Measurements from ENCODE around the gene EXOSC1.

The EXOSC1 gene

GRCh38 chr10:97452352-97452751 lies 6.5 kb upstream of the EXOSC1 start:
- H3K9ac ChIP-seq, result no peak overlapping the region
- no peaks in the 10 kb centered on the region for H3K27me3 ChIP-seq
- H3K4me1 ChIP-seq, result peaks cover 11 to 30% (median 14%) of the 10 kb centered on the region in 10 experiments
- no peak overlapping the region for H3K4me2 ChIP-seq
- no peaks in the 10 kb centered on the region for H3K9me3 ChIP-seq (replicated peaks in 1 of 11)
- no peak overlapping the region for H3K4me3 ChIP-seq
- no peak overlapping the region for H3K27ac ChIP-seq
- peaks cover 72 to 91% (median 74%) of the 10 kb centered on the region in 11 experiments for H3K36me3 ChIP-seq
- H4K20me1 ChIP-seq, result peaks cover 18 to 96% (median 84%) of the 10 kb centered on the region in 11 experiments; a peak in 21 of 22 replicates
- TF ChIP-seq Cebpa-rat (IDR thresholded peaks at IDR 0.05), result no peak

- no peak for TF ChIP-seq Cebpa-rat (IDR thresholded peaks at IDR 0.05)
- Histone ChIP-seq H3K9ac (no peak overlapping the region), H3K4me2 (no peak overlapping the region), H3K4me3 (no peak overlapping the region), H3K27me3 (no peaks in the 10 kb centered on the region), H3K27ac (no peak overlapping the region), H3K9me3 (replicated peaks in 1 of 11) (no peaks in the 10 kb centered on the region), H4K20me1 (peaks cover 24 to 98% (median 87%) of the 10 kb centered on the region in 11 experiments; a peak in 21 of 22 replicates), H3K4me1 (peaks cover 18 to 37% (median 22%) of the 10 kb centered on the region in 10 experiments), H3K36me3 (peaks cover 64 to 86% (median 66%) of the 10 kb centered on the region in 11 experiments)
Measured at GRCh38 chr10:97451605-97452004, 5.8 kb upstream of the EXOSC1 start.

- TF ChIP-seq Cebpa-rat (IDR thresholded peaks at IDR 0.05), result no peak
- Histone ChIP-seq H3K27ac (no peak overlapping the region), H3K9me3 (replicated peaks in 1 of 11) (no peaks in the 10 kb centered on the region), H3K4me1 (peaks cover 20 to 37% (median 24%) of the 10 kb centered on the region in 10 experiments), H3K36me3 (peaks cover 56 to 78% (median 59%) of the 10 kb centered on the region in 11 experiments), H3K4me2 (no peak overlapping the region; a peak in 1 of 22 replicates), H3K4me3 (no peak overlapping the region), H3K27me3 (no peaks in the 10 kb centered on the region), H3K9ac (no peak overlapping the region), H4K20me1 (peaks cover 25 to 94% (median 84%) of the 10 kb centered on the region in 11 experiments; a peak in 21 of 22 replicates)
Measured at GRCh38 chr10:97450828-97451227, 5.0 kb upstream of the EXOSC1 start.

- peak overlapping the region; percentile 78 to 98 (median 91) for H3K4me2 ChIP-seq
- TF ChIP-seq Cebpa-rat (IDR thresholded peaks at IDR 0.05), result no peak
Measured at GRCh38 chr10:97445357-97445721, 467 bp downstream of the EXOSC1 start.

GRCh38 chr10:97444212-97444611 lies 1.6 kb downstream of the EXOSC1 start:
- Histone ChIP-seq H3K4me1 (peaks cover 30 to 45% (median 39%) of the 10 kb centered on the region in 10 experiments), H3K4me3 (peak overlapping the region in 4 of 10 experiments; percentile 76 to 98 (median 82); a peak in 6 of 20 replicates), H4K20me1 (peaks cover 0 to 38% (median 23%) of the 10 kb centered on the region in 11 experiments; a peak in 15 of 22 replicates), H3K27me3 (no peaks in the 10 kb centered on the region), H3K36me3 (peaks cover 34 to 68% (median 51%) of the 10 kb centered on the region in 11 experiments), H3K9ac (peak overlapping the region in 8 of 11 experiments; percentile 74 to 94 (median 88); a peak in 7 of 22 replicates), H3K9me3 (replicated peaks in 1 of 11) (no peaks in the 10 kb centered on the region), H3K27ac (no peak overlapping the region), H3K4me2 (peak overlapping the region; percentile 78 to 98 (median 91); a peak in 20 of 22 replicates)
- no peak for TF ChIP-seq Cebpa-rat (IDR thresholded peaks at IDR 0.05)

More at GRCh38 chr10:97445357-97445721, 467 bp downstream of the EXOSC1 start:
- Histone ChIP-seq H3K9ac (peak overlapping the region; percentile 74 to 94 (median 88)), H4K20me1 (peaks cover under 1 to 44% (median 31%) of the 10 kb centered on the region in 11 experiments; a peak in 17 of 22 replicates), H3K36me3 (peaks cover 27 to 60% (median 43%) of the 10 kb centered on the region in 11 experiments), H3K4me1 (peaks cover 30 to 47% (median 39%) of the 10 kb centered on the region in 10 experiments), H3K27ac (peak overlapping the region; percentile 23 to 90 (median 84); a peak in 21 of 22 replicates), H3K9me3 (replicated peaks in 1 of 11) (no peaks in the 10 kb centered on the region), H3K27me3 (no peaks in the 10 kb centered on the region), H3K4me3 (peak overlapping the region; percentile 72 to 98 (median 82))

GRCh38 chr10:97442277-97442676 lies 3.5 kb downstream of the EXOSC1 start:
- Histone ChIP-seq H4K20me1 (peaks cover 0 to 20% (median 7%) of the 10 kb centered on the region in 11 experiments; a peak in 12 of 22 replicates), H3K4me2 (no peak overlapping the region), H3K9ac (peak overlapping the region in 2 of 11 experiments; percentile 1 to 23; a peak in 1 of 22 replicates), H3K4me1 (peaks cover 19 to 30% (median 23%) of the 10 kb centered on the region in 10 experiments), H3K27ac (no peak overlapping the region), H3K36me3 (peaks cover 54 to 75% (median 69%) of the 10 kb centered on the region in 11 experiments), H3K27me3 (no peaks in the 10 kb centered on the region), H3K9me3 (replicated peaks in 1 of 11) (no peaks in the 10 kb centered on the region), H3K4me3 (no peak overlapping the region)
- TF ChIP-seq Cebpa-rat (IDR thresholded peaks at IDR 0.05), result no peak

- no peaks in the 10 kb centered on the region for H3K27me3 ChIP-seq
- H4K20me1 ChIP-seq, result peaks cover 7 to 41% (median 26%) of the 10 kb centered on the region in 11 experiments; a peak in 20 of 22 replicates
- TF ChIP-seq Cebpa-rat (IDR thresholded peaks at IDR 0.05), result no peak
- no peaks in the 10 kb centered on the region for H3K9me3 ChIP-seq (replicated peaks in 1 of 11)
- H3K36me3 ChIP-seq, result peaks cover 88 to 94% (median 91%) of the 10 kb centered on the region in 11 experiments
- peak overlapping the region in 1 of 11 experiments; percentile 10; a peak in 1 of 22 replicates for H3K4me2 ChIP-seq
- no peak overlapping the region for H3K9ac ChIP-seq
- no peak overlapping the region for H3K4me3 ChIP-seq
- peaks cover 0 to 38% (median 13%) of the 10 kb centered on the region in 10 experiments; a peak in 10 of 20 replicates for H3K4me1 ChIP-seq
- peak overlapping the region in 1 of 11 experiments; percentile 8; a peak in 1 of 22 replicates for H3K27ac ChIP-seq
Measured at GRCh38 chr10:97435211-97435610, 10.6 kb downstream of the EXOSC1 start.

GRCh38 chr10:97434557-97434956 lies 11.2 kb downstream of the EXOSC1 start:
- peak overlapping the region in 2 of 11 experiments; percentile 0 to 8; a peak in 1 of 22 replicates for H3K27ac ChIP-seq
- no peak overlapping the region for H3K4me2 ChIP-seq
- peaks cover 89 to 94% (median 92%) of the 10 kb centered on the region in 11 experiments for H3K36me3 ChIP-seq
- H3K4me3 ChIP-seq, result no peak overlapping the region
- H3K27me3 ChIP-seq, result no peaks in the 10 kb centered on the region
- H3K9ac ChIP-seq, result 0 out of 22 replicates have a peak overlapping the region, but pooled peaks of 1 of the 11 experiments have one; percentile 4
- peaks cover 13 to 48% (median 33%) of the 10 kb centered on the region in 11 experiments; a peak in 21 of 22 replicates for H4K20me1 ChIP-seq
- no peak for TF ChIP-seq Cebpa-rat (IDR thresholded peaks at IDR 0.05)
- H3K4me1 ChIP-seq, result peaks cover 3 to 45% (median 18%) of the 10 kb centered on the region in 10 experiments; a peak in 14 of 20 replicates
- H3K9me3 ChIP-seq (replicated peaks in 1 of 11), result no peaks in the 10 kb centered on the region

GRCh38 chr10:97434055-97434454 lies 11.8 kb downstream of the EXOSC1 start:
- no peak for TF ChIP-seq Cebpa-rat (IDR thresholded peaks at IDR 0.05)

More at GRCh38 chr10:97434055-97434454, 11.8 kb downstream of the EXOSC1 start:
- H3K36me3 ChIP-seq, result peaks cover 89 to 94% (median 92%) of the 10 kb centered on the region in 11 experiments
- no peak overlapping the region for H3K4me3 ChIP-seq
- 0 out of 22 replicates have a peak overlapping the region, but pooled peaks of 1 of the 11 experiments have one; percentile 4 for H3K9ac ChIP-seq
- H3K9me3 ChIP-seq (replicated peaks in 1 of 11), result no peaks in the 10 kb centered on the region
- H3K4me1 ChIP-seq, result peaks cover 4 to 45% (median 22%) of the 10 kb centered on the region in 10 experiments; a peak in 16 of 20 replicates
- 0 out of 22 replicates have a peak overlapping the region, but pooled peaks of 2 of the 11 experiments have one; percentile 0 to 26 for H3K27ac ChIP-seq
- H3K27me3 ChIP-seq, result no peaks in the 10 kb centered on the region
- H3K4me2 ChIP-seq, result no peak overlapping the region
- peaks cover 18 to 53% (median 38%) of the 10 kb centered on the region in 11 experiments; a peak in 21 of 22 replicates for H4K20me1 ChIP-seq
